MM.1S (cell line): Measurements from ENCODE around the gene MPP7.

Experiments used
- DNase-seq: peaks from one replicate; pipeline ENCODE4 v3.0.0-alpha.2; 2015
- H2AFZ ChIP-seq: fragments of 300-600 bp; sonication (generic); 2 replicates; pipeline ENCODE4 v1.6.0; 2016; ENCODE audit warnings: antibody characterized with exemption, low read length
- H3F3A ChIP-seq: fragments of 300-600 bp; sonication (generic); 2 replicates; pipeline ENCODE4 v1.6.1; 2016; ENCODE audit warnings: mild to moderate bottlenecking, antibody characterized with exemption, low read length, moderate library complexity, mixed read lengths; ENCODE audit not compliant: insufficient read depth
- H3K27ac ChIP-seq: fragments of 300-600 bp; sonication (generic); 2 replicates; pipeline ENCODE4 v1.5.1; 2016; ENCODE audit warnings: mild to moderate bottlenecking, low read length
- H3K27me3 ChIP-seq: fragments of 300-600 bp; sonication (generic); replicated peaks from 2 replicates; pipeline ENCODE4 v1.6.0; 2016; ENCODE audit warnings: low read length; ENCODE audit not compliant: insufficient read depth
- H3K36me3 ChIP-seq: fragments of 300-600 bp; sonication (generic); replicated peaks from 2 replicates; pipeline ENCODE4 v1.6.1; 2016; ENCODE audit warnings: mild to moderate bottlenecking, low read length, mixed read lengths; ENCODE audit not compliant: insufficient read depth
- H3K4me1 ChIP-seq: fragments of 300-600 bp; sonication (generic); 2 replicates; pipeline ENCODE4 v1.6.1; 2016; ENCODE audit warnings: low read length, mixed read lengths
- H3K4me2 ChIP-seq: fragments of 300-600 bp; sonication (generic); 2 replicates; pipeline ENCODE4 v1.6.0; 2016; ENCODE audit warnings: low read depth, low read length
- H3K4me3 ChIP-seq: fragments of 300-600 bp; sonication (generic); 2 replicates; pipeline ENCODE4 v1.5.1; 2016; ENCODE audit warnings: low read length, mixed read lengths
- H3K79me2 ChIP-seq: fragments of 300-600 bp; sonication (generic); 2 replicates; pipeline ENCODE4 v1.6.1; 2016; ENCODE audit warnings: mixed run types, low read length, mixed read lengths
- H3K9ac ChIP-seq: fragments of 300-600 bp; sonication (generic); 2 replicates; pipeline ENCODE4 v1.6.1; 2016; ENCODE audit warnings: low read length, mixed read lengths
- H3K9me2 ChIP-seq: fragments of 300-600 bp; sonication (generic); replicated peaks from 2 replicates; pipeline ENCODE4 v1.6.1; 2016; ENCODE audit warnings: mild to moderate bottlenecking, low read length, mixed read lengths; ENCODE audit not compliant: insufficient read depth
- H3K9me3 ChIP-seq: fragments of 300-600 bp; sonication (generic); replicated peaks from 2 replicates; pipeline ENCODE4 v1.6.1; 2016; ENCODE audit warnings: mild to moderate bottlenecking, low read length, mixed read lengths; ENCODE audit not compliant: insufficient read depth
- H4K20me1 ChIP-seq: fragments of 300-600 bp; sonication (generic); 2 replicates; pipeline ENCODE4 v1.6.1; 2016; ENCODE audit warnings: mild to moderate bottlenecking, low read length, moderate library complexity, mixed read lengths; ENCODE audit not compliant: insufficient read depth
- CTCF ChIP-seq: fragments of 300-600 bp; sonication (generic); IDR thresholded peaks from 2 replicates; pipeline ENCODE4 v1.5.1; 2016; ENCODE audit warnings: antibody characterized with exemption, low read length, mixed read lengths
- EZH2 ChIP-seq: fragments of 300-600 bp; sonication (generic); optimal IDR thresholded peaks from 2 replicates; pipeline ENCODE3; 2017; ENCODE audit warnings: low read depth, mild to moderate bottlenecking, antibody characterized with exemption, low read length, mixed read lengths
- EZH2phosphoT487 ChIP-seq: fragments of 300-600 bp; sonication (generic); IDR thresholded peaks from 2 replicates; pipeline ENCODE4 v1.6.1; 2018; ENCODE audit warnings: antibody characterized with exemption, low read length

Gene MPP7

GRCh38 chr10:28273343-28273742 lies 29.5 kb downstream of the MPP7 start:
- no peak overlapping the region for H3K9ac ChIP-seq
- H3K9me2 ChIP-seq = no peaks in the 10 kb centered on the region
- no peaks in the 10 kb centered on the region for H3F3A ChIP-seq
- no peak overlapping the region for H3K27ac ChIP-seq
- no peaks in the 10 kb centered on the region for H3K27me3 ChIP-seq
- no peaks in the 10 kb centered on the region for H4K20me1 ChIP-seq
- H2AFZ ChIP-seq = no peak overlapping the region
- no peaks in the 10 kb centered on the region for H3K79me2 ChIP-seq
- no peaks in the 10 kb centered on the region for H3K4me1 ChIP-seq
- DNase-seq = no peak
- H3K4me3 ChIP-seq = no peak overlapping the region
- no peaks in the 10 kb centered on the region for H3K36me3 ChIP-seq
- no peak overlapping the region for H3K4me2 ChIP-seq
- TF ChIP-seq EZH2phosphoT487 = no peak
- no peak for TF ChIP-seq CTCF
- TF ChIP-seq EZH2 = no peak
- H3K9me3 ChIP-seq = no peaks in the 10 kb centered on the region

- Histone ChIP-seq H2AFZ (no peak overlapping the region), H3K9ac (no peak overlapping the region), H3F3A (no peaks in the 10 kb centered on the region), H3K27me3 (no peaks in the 10 kb centered on the region), H4K20me1 (no peaks in the 10 kb centered on the region), H3K79me2 (no peaks in the 10 kb centered on the region), H3K27ac (no peak overlapping the region), H3K9me2 (no peaks in the 10 kb centered on the region), H3K4me3 (no peak overlapping the region), H3K4me2 (no peak overlapping the region), H3K9me3 (no peaks in the 10 kb centered on the region), H3K4me1 (no peaks in the 10 kb centered on the region), H3K36me3 (no peaks in the 10 kb centered on the region)
- TF ChIP-seq EZH2phosphoT487 (no peak), EZH2 (no peak), CTCF (no peak)
- DNase-seq = no peak
Observed at GRCh38 chr10:28269842-28270456, 32.9 kb downstream of the MPP7 start.

GRCh38 chr10:28266449-28267224 lies 36.2 kb downstream of the MPP7 start:
- Histone ChIP-seq H3K4me3 (no peak overlapping the region), H3K9me3 (no peaks in the 10 kb centered on the region), H3K27me3 (no peaks in the 10 kb centered on the region), H3F3A (no peaks in the 10 kb centered on the region), H3K4me2 (no peak overlapping the region), H3K36me3 (no peaks in the 10 kb centered on the region), H3K9ac (no peak overlapping the region), H3K79me2 (no peaks in the 10 kb centered on the region), H4K20me1 (no peaks in the 10 kb centered on the region), H2AFZ (no peak overlapping the region), H3K27ac (no peak overlapping the region), H3K4me1 (no peaks in the 10 kb centered on the region), H3K9me2 (no peaks in the 10 kb centered on the region)
- TF ChIP-seq CTCF (no peak), EZH2 (no peak), EZH2phosphoT487 (no peak)
- no peak for DNase-seq
